Fibroblast of the aortic adventitia (primary cell): ENCODE results near the gene GSX1. TPM values are rescaled to one million over a fixed set of nuclear protein-coding genes. Genes with fewer than 3 reads are reported as not detected.
"Not testable (repeated sequence)": the region's sequence is repeated elsewhere in the genome, so short reads cannot be mapped to it uniquely, and the experiment has no call there.

Experiments used
- DNase-seq: peaks from one replicate; pipeline ENCODE4 v3.0.0-alpha.2; 2010; ENCODE audit warnings: low read depth
- H3K4me3 ChIP-seq: 2 replicates; pipeline ENCODE4 v1.5.1; 2011; ENCODE audit warnings: low read depth, mild to moderate bottlenecking, control low read depth, low read length, moderate library complexity
- total RNA-seq: library from RNA; depleted of rRNA; stranded (reverse); fragments of >200 nt; gene quantifications from 2 replicates; pipeline ENCODE4 v1.2.3, GENCODE V29; 2012; ENCODE audit warnings: low replicate concordance
- TF ChIP-seq, protein P1 (sequence below): IDR thresholded peaks from 2 replicates; pipeline ENCODE4 v1.5.1; 2011; ENCODE audit warnings: mild to moderate bottlenecking, low read length, control low read depth, inconsistent platforms; ENCODE audit not compliant: insufficient read depth

Gene GSX1
- not detected in 2 replicates for total RNA-seq

DNA sequence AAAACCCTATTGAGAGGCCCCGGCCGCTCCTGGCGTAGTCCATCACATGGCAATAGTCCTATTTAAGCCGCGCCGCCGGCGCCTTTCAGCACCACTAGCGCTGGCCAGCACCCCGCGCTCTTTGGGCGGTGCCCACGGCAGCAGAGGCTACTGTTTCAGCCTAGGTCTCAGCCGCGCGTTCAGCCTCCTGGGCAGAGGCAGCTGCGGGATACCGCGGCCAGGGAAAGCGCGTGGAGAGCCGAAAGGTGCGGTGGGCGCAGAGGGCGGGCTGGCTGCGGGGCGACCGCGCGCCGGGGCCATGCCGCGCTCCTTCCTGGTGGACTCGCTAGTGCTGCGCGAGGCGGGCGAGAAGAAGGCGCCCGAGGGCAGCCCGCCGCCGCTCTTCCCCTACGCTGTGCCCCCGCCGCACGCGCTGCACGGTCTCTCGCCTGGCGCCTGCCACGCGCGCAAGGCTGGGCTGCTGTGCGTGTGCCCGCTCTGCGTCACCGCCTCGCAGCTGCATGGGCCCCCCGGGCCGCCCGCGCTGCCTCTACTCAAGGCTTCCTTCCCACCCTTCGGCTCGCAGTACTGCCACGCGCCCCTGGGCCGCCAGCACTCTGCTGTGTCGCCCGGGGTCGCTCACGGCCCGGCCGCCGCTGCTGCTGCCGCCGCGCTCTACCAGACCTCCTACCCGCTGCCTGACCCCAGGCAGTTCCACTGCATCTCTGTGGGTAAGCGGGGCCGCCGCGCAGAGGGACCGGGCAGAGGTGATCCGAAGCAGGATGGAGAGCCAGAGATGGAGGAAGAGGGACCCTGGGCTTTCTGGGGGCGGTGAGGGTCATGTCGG, at the start of gene GSX1:
TSS of gene GSX1 (plus strand) at position 91 of the 826 bp plus-strand sequence. CDS start at position 299, 208 bp downstream.
- peak within 1 kb of the TSS; percentile 36 for H3K4me3 ChIP-seq
- TF ChIP-seq, protein P1, sequence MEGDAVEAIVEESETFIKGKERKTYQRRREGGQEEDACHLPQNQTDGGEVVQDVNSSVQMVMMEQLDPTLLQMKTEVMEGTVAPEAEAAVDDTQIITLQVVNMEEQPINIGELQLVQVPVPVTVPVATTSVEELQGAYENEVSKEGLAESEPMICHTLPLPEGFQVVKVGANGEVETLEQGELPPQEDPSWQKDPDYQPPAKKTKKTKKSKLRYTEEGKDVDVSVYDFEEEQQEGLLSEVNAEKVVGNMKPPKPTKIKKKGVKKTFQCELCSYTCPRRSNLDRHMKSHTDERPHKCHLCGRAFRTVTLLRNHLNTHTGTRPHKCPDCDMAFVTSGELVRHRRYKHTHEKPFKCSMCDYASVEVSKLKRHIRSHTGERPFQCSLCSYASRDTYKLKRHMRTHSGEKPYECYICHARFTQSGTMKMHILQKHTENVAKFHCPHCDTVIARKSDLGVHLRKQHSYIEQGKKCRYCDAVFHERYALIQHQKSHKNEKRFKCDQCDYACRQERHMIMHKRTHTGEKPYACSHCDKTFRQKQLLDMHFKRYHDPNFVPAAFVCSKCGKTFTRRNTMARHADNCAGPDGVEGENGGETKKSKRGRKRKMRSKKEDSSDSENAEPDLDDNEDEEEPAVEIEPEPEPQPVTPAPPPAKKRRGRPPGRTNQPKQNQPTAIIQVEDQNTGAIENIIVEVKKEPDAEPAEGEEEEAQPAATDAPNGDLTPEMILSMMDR, result no peak
- DNase-seq, result peak; percentile 65

GRCh38 chr13:27744801-27745200, 47.5 kb upstream of the GSX1 start:
- no peak overlapping the region for H3K4me3 ChIP-seq
- TF ChIP-seq, protein P1, result no peak
- no peak for DNase-seq

GRCh38 chr13:27745301-27745700, 47.0 kb upstream of the GSX1 start:
- no peak overlapping the region for H3K4me3 ChIP-seq
- TF ChIP-seq, protein P1, result no peak
- DNase-seq, result no peak

GRCh38 chr13:27748143-27748542, 44.1 kb upstream of the GSX1 start:
- not testable (repeated sequence) for H3K4me3 ChIP-seq, DNase-seq

GRCh38 chr13:27751953-27752532, 40.2 kb upstream of the GSX1 start:
- H3K4me3 ChIP-seq, result no peak overlapping the region
- TF ChIP-seq, protein P1, result no peak
- DNase-seq, result no peak

DNA sequence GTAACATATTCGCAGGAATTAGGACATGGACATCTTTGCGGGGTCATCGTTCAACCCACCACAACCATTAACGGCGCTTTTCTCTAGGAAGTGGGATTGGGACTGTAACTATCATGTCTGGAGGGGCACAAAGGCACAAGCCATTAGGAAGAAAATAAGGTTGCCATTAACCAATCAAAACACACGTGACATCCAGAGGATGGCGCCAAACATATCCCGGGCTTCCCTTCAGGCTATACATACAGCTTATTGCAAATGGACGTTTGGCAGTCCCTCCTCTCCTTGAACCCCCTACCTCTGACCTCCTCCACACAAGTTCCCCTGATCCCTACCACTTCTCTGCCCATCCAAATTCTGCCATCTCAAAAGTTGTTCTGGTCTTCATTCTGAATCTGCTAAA, 26.6 kb upstream of the GSX1 start:
- DNase-seq, result no peak
- no peak overlapping the region for H3K4me3 ChIP-seq
- TF ChIP-seq, protein P1, result no peak

GRCh38 chr13:27770809-27771208, 21.5 kb upstream of the GSX1 start:
- TF ChIP-seq, protein P1, result peak; percentile 51
- peak; percentile 19 for DNase-seq
- H3K4me3 ChIP-seq, result no peak overlapping the region
